Prostate gland (tissue), 2 donors: ENCODE measurements around the gene KLHL24.

Experiments used
- POLR2A ChIP-seq: fragments of 450-650 bp; IDR thresholded peaks from one replicate; pipeline ENCODE4 v1.6.1; 2016; ENCODE audit warnings: antibody characterized with exemption, mild to moderate bottlenecking
- TF ChIP-seq, protein P1 (sequence below), 4 experiments: fragments of 200-600 bp in 2 of 4; fragments of 450-650 bp in 2 of 4; sonication (generic) in 2 of 4; IDR thresholded peaks; 1 replicate in 3 of 4; 2 replicates in 1 of 4; pipeline ENCODE4 v1.5.1; 2016 to 2019; ENCODE audit warnings: antibody characterized with exemption in 4 of 4, mild to moderate bottlenecking in 2 of 4, moderate library complexity in 2 of 4

DNA sequence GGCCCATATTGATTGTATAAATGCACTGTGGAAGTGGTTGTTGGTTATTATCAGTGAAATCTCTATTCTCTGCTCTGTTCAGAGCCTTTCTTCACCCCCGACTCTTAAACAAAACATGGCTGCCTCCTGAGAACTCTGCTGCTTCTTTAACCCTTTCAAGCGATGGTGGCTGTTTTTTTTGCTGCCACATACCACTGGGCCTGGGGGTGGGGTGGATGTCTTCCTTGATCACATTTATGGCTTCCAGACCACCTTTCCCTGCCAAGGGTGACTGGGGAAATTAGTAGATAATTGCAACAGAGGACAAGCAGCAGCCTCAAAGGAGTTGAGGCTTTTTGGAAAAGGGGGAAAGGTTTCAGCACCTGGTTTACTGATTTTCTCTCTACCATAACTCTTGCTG is 94.9 kb downstream of the KLHL24 start:
- no peak for TF ChIP-seq POLR2A
- TF ChIP-seq, protein P1, sequence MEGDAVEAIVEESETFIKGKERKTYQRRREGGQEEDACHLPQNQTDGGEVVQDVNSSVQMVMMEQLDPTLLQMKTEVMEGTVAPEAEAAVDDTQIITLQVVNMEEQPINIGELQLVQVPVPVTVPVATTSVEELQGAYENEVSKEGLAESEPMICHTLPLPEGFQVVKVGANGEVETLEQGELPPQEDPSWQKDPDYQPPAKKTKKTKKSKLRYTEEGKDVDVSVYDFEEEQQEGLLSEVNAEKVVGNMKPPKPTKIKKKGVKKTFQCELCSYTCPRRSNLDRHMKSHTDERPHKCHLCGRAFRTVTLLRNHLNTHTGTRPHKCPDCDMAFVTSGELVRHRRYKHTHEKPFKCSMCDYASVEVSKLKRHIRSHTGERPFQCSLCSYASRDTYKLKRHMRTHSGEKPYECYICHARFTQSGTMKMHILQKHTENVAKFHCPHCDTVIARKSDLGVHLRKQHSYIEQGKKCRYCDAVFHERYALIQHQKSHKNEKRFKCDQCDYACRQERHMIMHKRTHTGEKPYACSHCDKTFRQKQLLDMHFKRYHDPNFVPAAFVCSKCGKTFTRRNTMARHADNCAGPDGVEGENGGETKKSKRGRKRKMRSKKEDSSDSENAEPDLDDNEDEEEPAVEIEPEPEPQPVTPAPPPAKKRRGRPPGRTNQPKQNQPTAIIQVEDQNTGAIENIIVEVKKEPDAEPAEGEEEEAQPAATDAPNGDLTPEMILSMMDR (IDR thresholded peaks at IDR 0.05), result no peak
